NCI-H2196 (cell line): ENCODE results near the gene WDR83.
"Not testable (repeated sequence)": the region's sequence is repeated elsewhere in the genome, so short reads cannot be mapped to it uniquely, and the experiment has no call there.

Experiments used
- DNase-seq: peaks from one replicate; lab custom pipeline; 2025; ENCODE audit not compliant: unreplicated experiment; lab: John Stamatoyannopoulos, UW

Gene WDR83

GRCh38 chr19:12666265-12667048, at the start of gene WDR83, which contains the start of gene MAN2B1:
TSS of gene WDR83 (plus strand) at chr19:12666807. CDS start at chr19:12669791, 2,984 bp downstream.
TSS of gene MAN2B1 (minus strand) at chr19:12666742. CDS start at chr19:12666701, 41 bp downstream.
- peak; percentile 82 for DNase-seq

- no peak for DNase-seq
These were observed 49.0 kb upstream of the WDR83 start for GRCh38 chr19:12617646-12618045.

- not testable (repeated sequence) for DNase-seq
These were observed 45.2 kb upstream of the WDR83 start for GRCh38 chr19:12621253-12622024.

- no peak for DNase-seq
These were observed 43.1 kb upstream of the WDR83 start for GRCh38 chr19:12623361-12624031.

- DNase-seq, result no peak
These were observed 39.6 kb upstream of the WDR83 start for GRCh38 chr19:12626958-12627357.

- no peak for DNase-seq
These were observed 38.3 kb upstream of the WDR83 start for GRCh38 chr19:12628040-12629022.

GRCh38 chr19:12629215-12629614, 37.4 kb upstream of the WDR83 start:
- no peak for DNase-seq

GRCh38 chr19:12636631-12637030, 30.0 kb upstream of the WDR83 start:
- DNase-seq, result no peak

- no peak for DNase-seq
These were observed 27.9 kb upstream of the WDR83 start for GRCh38 chr19:12638611-12639182.

GRCh38 chr19:12639901-12640613, 26.6 kb upstream of the WDR83 start:
- peak; percentile 75 for DNase-seq

GRCh38 chr19:12641456-12641855, 25.2 kb upstream of the WDR83 start:
- DNase-seq, result no peak

- DNase-seq, result no peak
These were observed 24.1 kb upstream of the WDR83 start for GRCh38 chr19:12642506-12642905.

GRCh38 chr19:12643716-12644115, 22.9 kb upstream of the WDR83 start:
- DNase-seq, result not testable (repeated sequence)

GRCh38 chr19:12646551-12646950, 20.1 kb upstream of the WDR83 start:
- no peak for DNase-seq

- DNase-seq, result no peak
These were observed 19.6 kb upstream of the WDR83 start for GRCh38 chr19:12647047-12647446.

- DNase-seq, result peak; percentile 62
These were observed 19.0 kb upstream of the WDR83 start for GRCh38 chr19:12647490-12648071.

- DNase-seq, result peak; percentile 7
These were observed 18.5 kb upstream of the WDR83 start for GRCh38 chr19:12648088-12648487.

GRCh38 chr19:12649941-12650340, 16.7 kb upstream of the WDR83 start:
- no peak for DNase-seq

- DNase-seq, result no peak
These were observed 14.4 kb upstream of the WDR83 start for GRCh38 chr19:12652219-12652618.
